ENCODE data around the gene MTRFR.
"Not testable (repeated sequence)": the region's sequence is repeated elsewhere in the genome, so short reads cannot be mapped to it uniquely, and the experiment has no call there.

GRCh38 chr12:123252365-123252764, 19.1 kb downstream of the MTRFR start:
- not testable (repeated sequence) for TF ChIP-seq PBX3 (IDR thresholded peaks at IDR 0.05); YY1 (IDR thresholded peaks at IDR 0.05; ENCODE audit: low read depth); CHD2 (IDR thresholded peaks at IDR 0.05; ENCODE audit: low read length, partially characterized antibody); GABPA (IDR thresholded peaks at IDR 0.05; ENCODE audit: low read depth); RAD21 (IDR thresholded peaks at IDR 0.05; ENCODE audit: low read length); RCOR1 (IDR thresholded peaks at IDR 0.05; ENCODE audit: low read length)
- TF ChIP-seq, protein P1, sequence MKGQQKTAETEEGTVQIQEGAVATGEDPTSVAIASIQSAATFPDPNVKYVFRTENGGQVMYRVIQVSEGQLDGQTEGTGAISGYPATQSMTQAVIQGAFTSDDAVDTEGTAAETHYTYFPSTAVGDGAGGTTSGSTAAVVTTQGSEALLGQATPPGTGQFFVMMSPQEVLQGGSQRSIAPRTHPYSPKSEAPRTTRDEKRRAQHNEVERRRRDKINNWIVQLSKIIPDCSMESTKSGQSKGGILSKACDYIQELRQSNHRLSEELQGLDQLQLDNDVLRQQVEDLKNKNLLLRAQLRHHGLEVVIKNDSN (IDR thresholded peaks at IDR 0.05; ENCODE audit: borderline replicate concordance, low read depth) = not testable (repeated sequence)
